CD4-positive, alpha-beta T cell treated with Interleukin-10 for 1 hour (primary cell): ENCODE data around the gene MMS19.
"Not testable (repeated sequence)": the region's sequence is repeated elsewhere in the genome, so short reads cannot be mapped to it uniquely, and the experiment has no call there.

Experiments used
- DNase-seq: peaks from one replicate; pipeline ENCODE4 v3.0.0-alpha.2; 2020

MMS19 gene

GRCh38 chr10:97502916-97503315 is 4.7 kb upstream of the MMS19 start:
- DNase-seq = no peak

DNA sequence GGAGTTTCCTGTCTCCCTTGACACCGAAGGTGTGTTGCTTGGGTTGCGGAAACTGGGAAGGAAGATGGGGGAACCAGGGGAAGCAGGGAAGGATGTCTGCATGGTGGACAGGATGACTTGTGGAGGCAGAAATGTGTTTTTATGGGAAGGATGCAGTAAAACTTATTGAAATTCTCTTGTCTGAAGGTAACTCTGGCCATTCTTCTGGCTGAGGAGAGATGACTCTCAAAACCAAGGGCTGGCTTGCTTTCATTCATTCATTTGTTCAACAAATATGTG is 2.0 kb upstream of the MMS19 start:
- no peak for DNase-seq

- DNase-seq = peak; percentile 2
These were observed 1.5 kb upstream of the MMS19 start for GRCh38 chr10:97499561-97500296.

DNA sequence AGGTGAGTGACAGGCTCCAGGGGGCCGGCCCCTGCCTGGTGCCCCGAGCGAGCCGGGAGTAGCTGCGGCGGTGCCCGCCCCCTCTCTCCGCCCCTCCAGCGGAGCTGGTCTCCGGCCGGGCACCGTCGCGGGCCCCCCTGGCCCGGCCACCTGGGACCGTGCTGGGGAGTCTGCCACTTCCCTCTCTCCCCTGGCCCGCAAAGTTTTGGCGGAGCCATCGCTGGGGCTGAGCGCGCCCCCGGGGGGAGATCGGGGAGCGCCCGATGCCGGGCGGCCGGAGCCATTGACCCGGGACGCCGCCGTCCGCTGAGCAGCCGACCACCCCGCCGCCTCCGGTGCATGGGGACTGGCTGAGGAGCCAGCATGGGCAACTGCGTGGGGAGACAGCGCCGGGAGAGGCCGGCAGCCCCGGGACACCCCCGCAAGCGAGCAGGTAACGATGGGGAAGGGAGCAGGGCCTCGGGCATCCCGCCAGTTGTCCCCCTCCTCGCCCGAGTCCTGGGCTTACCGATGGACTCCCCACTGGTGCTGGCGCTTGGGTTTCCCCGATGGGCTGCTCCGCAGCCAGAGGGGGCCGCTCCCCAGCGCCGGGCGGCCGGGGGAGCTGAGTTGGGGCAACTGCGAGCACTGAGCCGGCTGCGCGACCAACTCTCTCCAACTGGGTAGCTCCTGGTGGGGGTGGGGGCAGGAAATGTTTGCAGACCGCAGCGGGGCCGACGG is 779 bp upstream of the MMS19 start, which contains the start of gene UBTD1:
UBTD1 (plus strand) TSS at position 84 of the 720 bp plus-strand sequence; CDS start at position 364, 280 bp downstream.
- peak; percentile 30 for DNase-seq

DNA sequence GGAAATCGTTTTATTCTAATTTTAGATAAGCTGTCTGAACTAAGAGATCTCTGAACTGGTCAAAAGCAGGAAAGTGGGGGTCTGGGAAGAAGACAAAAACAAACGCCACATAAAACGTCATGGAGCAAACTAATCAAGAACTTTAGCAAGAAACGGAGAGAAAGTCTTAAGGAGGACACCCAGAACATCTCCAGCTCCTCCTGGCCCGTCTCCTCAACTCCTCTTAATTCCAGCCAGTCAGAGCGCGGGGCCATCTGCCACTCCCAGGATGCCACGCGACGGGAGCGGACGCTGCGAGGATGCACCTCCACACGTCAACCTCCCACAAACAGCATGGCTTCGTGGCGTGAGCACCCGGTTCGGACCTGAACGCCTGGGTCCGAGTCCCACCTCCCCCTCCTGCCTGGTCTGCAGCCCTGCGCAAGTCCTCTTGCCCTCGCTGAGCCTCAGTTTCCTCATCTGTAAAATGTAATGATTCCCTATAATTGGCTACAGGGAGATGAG is 598 bp downstream of the MMS19 start:
- peak; percentile 70 for DNase-seq

DNA sequence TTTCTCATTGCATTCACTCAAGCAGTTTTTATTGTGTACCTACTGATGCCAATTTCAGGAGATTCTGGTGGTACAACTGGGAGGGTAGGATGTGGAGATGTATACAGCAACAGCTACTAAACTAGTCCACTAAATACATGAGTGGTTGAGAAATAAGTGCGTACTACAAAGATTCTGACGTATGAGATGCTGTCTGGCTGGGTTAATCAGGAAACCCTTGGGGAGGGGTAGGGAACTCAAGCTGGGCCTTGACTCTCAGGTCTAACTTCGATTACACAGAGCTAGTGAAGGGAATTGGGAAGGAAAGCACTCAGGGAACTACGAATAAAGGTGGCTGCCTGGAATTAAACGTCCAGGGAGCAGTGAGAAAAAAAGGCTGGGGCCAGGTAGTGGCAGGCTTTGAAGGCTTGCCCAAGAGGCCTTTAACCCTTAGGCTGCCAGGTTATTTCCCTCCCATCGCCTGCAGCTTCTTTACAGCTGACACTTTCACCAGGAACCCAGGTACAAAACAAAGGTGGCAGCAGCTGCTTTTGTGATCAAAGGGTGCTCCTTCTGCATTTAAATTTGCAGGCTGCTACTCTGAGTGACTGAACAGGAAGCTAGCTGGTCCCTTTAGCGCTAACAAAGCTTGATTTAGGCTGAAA is 3.2 kb downstream of the MMS19 start:
- DNase-seq = peak; percentile 20

- DNase-seq = no peak
These were observed 4.1 kb downstream of the MMS19 start for GRCh38 chr10:97494151-97494550.

DNA sequence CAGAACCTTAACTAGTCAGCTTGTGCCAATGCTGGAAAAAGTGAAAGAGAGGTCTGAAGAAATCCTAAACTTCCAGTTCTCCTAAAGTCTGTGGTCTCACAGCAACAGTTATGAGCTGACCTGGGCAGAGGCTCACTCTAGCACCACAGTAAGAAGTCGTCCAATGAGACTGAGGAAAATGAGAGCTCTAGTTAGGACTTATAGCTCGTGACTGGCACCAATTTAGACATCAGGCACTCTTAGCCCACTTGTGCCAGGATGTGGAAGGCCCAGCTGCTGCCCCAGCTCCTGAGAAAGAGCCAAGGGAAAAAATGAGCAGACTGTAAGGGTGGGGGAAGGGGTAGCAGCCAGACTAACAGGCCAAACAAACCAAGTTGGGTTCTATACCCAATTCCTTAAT is 7.6 kb downstream of the MMS19 start:
- DNase-seq = no peak

GRCh38 chr10:97485647-97486281 is 12.5 kb downstream of the MMS19 start:
- no peak for DNase-seq

- DNase-seq = no peak
These were observed 14.3 kb downstream of the MMS19 start for GRCh38 chr10:97483921-97484320.

DNA sequence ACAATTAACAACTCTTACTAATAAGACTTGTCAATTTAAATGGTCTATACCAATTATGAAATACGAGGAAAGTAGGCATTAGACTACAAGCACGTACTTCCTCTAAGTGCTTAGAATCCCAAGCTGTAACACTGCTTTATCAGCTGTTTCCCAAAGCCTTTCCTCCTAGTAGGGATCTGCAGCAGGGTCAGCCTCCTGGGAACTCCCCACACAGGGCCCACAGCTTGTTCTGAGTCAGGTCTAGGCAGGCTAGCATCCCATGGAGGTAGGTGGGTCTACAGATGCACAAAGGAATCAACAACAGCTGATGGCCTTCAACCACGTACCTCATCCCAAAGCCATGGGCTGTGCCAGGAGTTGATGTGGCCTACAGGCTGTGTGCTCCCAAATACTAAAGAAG is 14.7 kb downstream of the MMS19 start:
- no peak for DNase-seq

GRCh38 chr10:97482381-97482780 is 15.8 kb downstream of the MMS19 start:
- DNase-seq = no peak

DNA sequence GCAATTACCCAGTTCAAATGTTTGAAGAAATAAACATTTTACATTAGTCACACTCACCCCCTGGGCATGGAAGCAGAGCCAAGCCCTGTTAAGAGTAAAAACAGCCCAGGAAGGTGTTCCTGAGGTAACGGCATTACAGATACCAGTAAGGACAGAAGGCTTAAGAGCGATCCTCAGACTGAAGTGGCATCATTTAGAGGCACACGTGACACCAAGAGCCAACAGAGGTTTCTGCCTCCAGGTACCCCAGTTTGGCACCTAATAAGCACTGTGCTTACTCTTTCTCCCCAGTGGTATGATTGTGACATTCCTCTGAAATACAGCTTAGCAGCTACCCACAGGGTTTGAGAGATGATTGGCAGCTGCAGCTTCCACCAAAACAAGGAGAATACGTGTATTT is 17.2 kb downstream of the MMS19 start:
- no peak for DNase-seq

DNA sequence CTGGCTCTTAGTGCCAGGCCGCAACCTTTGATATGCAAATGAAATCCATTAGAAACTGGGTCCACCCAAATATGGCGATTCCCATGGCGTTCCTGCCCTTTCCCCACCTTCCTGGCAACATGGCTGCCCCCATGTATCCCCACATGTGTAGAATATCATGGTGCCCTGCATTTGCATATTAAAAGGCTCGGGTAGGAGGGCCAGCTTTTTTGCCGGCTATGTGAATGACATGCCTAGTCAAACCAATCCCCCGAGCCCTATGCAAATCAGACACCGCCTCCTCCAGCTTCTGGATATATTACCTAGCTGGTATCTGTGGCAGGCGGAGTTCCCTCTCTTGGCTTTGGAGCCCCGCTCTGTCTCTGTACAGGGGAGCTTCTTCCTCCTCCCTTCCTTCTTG is 18.3 kb downstream of the MMS19 start:
- no peak for DNase-seq

- not testable (repeated sequence) for DNase-seq
These were observed 18.8 kb downstream of the MMS19 start for GRCh38 chr10:97479410-97479809.

DNA sequence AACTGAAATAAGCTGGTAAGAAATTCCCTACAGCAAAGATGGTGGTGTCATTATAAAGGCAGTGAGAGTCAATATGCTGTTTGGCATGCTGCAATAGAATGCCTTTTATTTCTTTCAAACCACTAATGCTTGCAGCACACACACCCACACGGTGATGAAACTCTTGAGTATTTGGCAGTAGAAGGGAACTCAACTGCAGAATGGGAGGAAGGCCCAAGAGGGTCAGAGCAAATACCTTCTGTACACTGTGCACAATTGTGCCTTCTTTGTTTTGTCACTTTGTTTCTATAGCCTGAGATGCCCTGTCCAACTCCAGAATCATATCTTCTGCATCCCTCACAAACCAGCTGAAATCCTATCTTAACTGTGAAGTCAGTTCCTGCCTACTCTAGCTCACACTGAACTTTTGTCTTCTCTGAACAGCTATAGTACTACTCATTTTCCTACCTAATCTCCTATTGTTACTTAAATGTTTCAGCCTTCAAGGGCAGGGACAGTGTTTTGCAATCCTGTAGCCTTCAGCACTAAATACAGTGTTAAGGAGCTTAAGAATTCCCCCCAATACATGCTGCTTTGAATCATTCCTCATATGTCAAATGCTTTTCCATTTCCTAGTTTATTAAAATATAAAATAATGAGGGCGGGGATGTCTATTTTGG is 22.2 kb downstream of the MMS19 start:
- no peak for DNase-seq

DNA sequence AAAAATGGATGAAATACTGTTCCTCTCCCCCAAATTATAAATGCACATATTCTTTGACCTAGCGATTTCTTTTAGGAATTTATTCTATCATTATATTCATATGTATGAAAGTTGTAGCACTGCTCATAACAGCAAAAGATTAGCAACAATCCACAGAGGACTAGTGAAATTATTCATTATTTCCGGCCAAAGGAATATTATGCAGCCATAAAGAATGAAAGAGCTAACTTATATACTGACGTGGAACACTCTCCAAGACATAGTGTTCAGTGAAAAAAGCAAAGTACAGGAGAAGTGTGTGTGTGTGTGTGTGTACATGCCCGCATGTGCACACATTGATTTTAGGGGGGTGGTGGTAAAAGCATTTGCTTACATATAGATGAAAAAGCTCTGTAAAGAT is 23.3 kb downstream of the MMS19 start:
- DNase-seq = no peak

GRCh38 chr10:97468781-97469180 is 29.4 kb downstream of the MMS19 start:
- not testable (repeated sequence) for DNase-seq

DNA sequence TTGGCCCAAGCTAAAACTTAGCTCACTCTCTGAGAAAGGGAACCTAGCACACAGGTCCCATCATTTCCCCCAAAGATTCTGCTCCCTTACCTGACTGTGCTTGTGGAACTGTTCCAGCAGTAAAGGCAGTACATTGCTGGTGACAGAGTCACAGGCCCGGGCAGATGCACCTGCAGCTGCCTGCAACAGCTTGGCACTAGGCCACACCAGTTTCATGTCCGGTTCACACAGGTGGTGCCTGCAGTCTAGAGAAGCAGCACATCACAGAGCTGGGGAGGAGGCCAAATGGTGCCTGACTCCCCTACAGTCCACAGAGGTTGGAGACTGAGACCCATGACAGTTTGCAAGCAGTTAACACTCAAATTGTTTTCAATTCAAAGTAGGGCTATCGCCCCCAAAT is 30.1 kb downstream of the MMS19 start:
- DNase-seq = no peak

DNA sequence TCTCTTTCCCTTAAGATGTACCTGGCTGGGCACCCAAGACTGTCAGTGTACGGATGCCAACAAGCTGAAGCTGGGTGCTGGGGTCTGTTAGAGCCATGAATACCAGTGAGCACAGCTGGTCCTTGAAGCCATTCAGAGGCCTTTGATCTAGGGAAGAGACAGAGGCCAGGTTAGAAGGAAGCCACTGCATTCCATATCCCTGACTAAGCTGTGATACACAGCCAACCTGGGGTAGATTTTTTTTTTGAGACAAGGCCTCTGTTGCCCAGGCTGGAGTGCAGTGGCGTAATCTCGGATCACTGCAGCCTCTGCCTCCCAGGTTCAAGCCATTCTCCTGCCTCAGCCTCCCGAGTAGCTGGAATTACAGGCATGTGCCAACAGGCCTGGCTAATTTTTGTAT is 31.5 kb downstream of the MMS19 start:
- no peak for DNase-seq

DNA sequence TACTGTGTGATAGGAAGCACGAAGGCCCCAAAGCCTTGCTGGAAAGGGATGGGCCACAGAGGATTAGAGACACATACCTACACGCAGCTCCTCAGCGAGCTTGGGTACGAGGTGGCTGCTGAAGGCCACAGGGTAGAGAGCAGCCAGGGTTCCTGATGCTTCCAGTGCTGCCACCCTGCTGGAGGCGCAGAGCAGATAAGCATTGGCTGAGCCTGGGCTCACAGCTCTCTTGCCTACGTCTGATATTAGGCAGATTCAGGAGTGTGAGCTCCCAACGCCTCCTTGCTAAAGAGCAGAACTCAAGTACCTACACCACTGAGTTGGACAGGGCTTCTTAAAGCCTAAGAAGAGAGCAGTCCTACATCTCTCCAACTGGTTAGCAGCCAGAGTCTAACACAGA is 32.2 kb downstream of the MMS19 start:
- DNase-seq = no peak

DNA sequence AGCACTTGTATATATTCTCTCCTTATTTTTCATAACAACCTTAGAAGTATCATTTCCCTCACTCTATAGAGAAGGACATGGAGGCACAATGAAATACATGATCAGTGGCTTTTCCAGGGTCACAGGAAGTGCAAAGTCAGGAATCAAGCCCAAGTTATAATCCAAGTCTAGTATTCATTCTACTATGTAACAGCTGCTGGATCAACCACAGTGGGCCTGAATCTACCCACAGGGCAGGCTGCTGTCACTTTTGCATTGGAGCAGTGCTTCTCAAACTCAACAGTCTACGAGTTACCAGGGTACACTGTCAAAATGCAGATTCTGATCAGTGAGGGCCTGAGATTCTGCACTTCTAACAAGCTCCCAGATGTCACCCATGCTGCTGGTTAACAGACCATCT is 34.0 kb downstream of the MMS19 start:
- no peak for DNase-seq
